HCT116 (cell line): ENCODE results near the gene PNLDC1. TPM values are rescaled to one million over a fixed set of nuclear protein-coding genes. Genes with fewer than 3 reads are reported as not detected.

Experiments
- ATAC-seq: fragments of 200-7000 bp; cut with Tn5 transposase; 2 replicates; pipeline ENCODE4 v1.9.1; 2020; ENCODE audit warnings: mild to moderate bottlenecking, moderate library complexity
- BruUV-seq: library from RNA; stranded (reverse); fragments of 400-500 nt; replicated peaks from 2 replicates; lab custom pipeline; 2021; lab: Mats Ljungman, UMichigan
- CTCF ChIA-PET: fragments of 300-600 bp; sonication (Branson Sonifier 250); formaldehyde crosslinking; loops from one replicate; lab custom pipeline; 2021; ENCODE audit warnings: antibody characterized with exemption; lab: Charles Lee
- POLR2A ChIA-PET: fragments of 300-600, 350-600 bp; sonication (Branson Sonifier 250); formaldehyde crosslinking; loops from one replicate; lab custom pipeline; 2021; ENCODE audit warnings: antibody characterized with exemption; lab: Charles Lee
- RAD21 ChIA-PET, 2 experiments: fragments of 300-600 bp; sonication (Branson Sonifier 250); formaldehyde crosslinking; loops; one replicate each; lab custom pipeline; 2023; ENCODE audit warnings: low total read pairs in 2 of 2; ENCODE audit not compliant: uncharacterized antibody in 2 of 2, unreplicated experiment in 2 of 2, low non-redundant PET in 1 of 2; lab: Charles Lee
- DNase-seq: peaks from one replicate; pipeline ENCODE4 v3.0.0-alpha.2; 2010; ENCODE audit warnings: low read depth, low spot score
- H2AFZ ChIP-seq: fragments of 200-600 bp; shearing (Covaris generic), sonication (generic); 2 replicates; pipeline ENCODE4 v1.6.1; 2017; ENCODE audit warnings: low read depth, mixed run types, mixed read lengths, antibody characterized with exemption, low read length; ENCODE audit not compliant: poor library complexity, severe bottlenecking
- H3K27ac ChIP-seq: 2 replicates; pipeline ENCODE4 v1.5.1; 2012; ENCODE audit warnings: low read depth, low read length
- H3K27me3 ChIP-seq: fragments of 200-600 bp; sonication (generic); 2 replicates; pipeline ENCODE4 v1.6.1; 2016; ENCODE audit warnings: mixed run types, low read length, mixed read lengths; ENCODE audit not compliant: insufficient read depth
- H3K36me3 ChIP-seq, 2 experiments: fragments of 200-500 bp in 1 of 2; fragments of 200-600 bp in 1 of 2; sonication (Bioruptor generic) in 1 of 2; sonication (generic) in 1 of 2; 2 replicates each; pipeline versions ENCODE4 v1.5.1 to v1.6.1; 2014 to 2016; ENCODE audit warnings: low read length in 2 of 2, inconsistent platforms in 1 of 2, mixed read lengths in 1 of 2, mixed run types in 1 of 2; ENCODE audit not compliant: insufficient read depth in 2 of 2, control insufficient read depth in 1 of 2
- H3K4me1 ChIP-seq, 2 experiments: fragments of 200-600 bp in 1 of 2; sonication (generic) in 1 of 2; 2 replicates each; pipeline versions ENCODE4 v1.5.1 to v1.6.1; 2012 to 2017; ENCODE audit warnings: low read length in 2 of 2, inconsistent platforms in 1 of 2, mild to moderate bottlenecking in 1 of 2, mixed read lengths in 1 of 2, mixed run types in 1 of 2, moderate library complexity in 1 of 2; ENCODE audit not compliant: insufficient read depth in 2 of 2, control insufficient read depth in 1 of 2
- H3K4me2 ChIP-seq: fragments of 200-600 bp; sonication (generic); 2 replicates; pipeline ENCODE4 v1.6.1; 2017; ENCODE audit warnings: mixed run types, low read length, mixed read lengths
- H3K4me3 ChIP-seq, 2 experiments: fragments of 200-600 bp in 1 of 2; sonication (generic) in 1 of 2; replicated peaks in 1 of 2; 2 replicates each; pipeline ENCODE4 v1.5.1; 2011 to 2016; ENCODE audit warnings: low read length in 2 of 2, control low read depth in 1 of 2, low read depth in 1 of 2, mild to moderate bottlenecking in 1 of 2, mixed read lengths in 1 of 2, mixed run types in 1 of 2
- H3K79me2 ChIP-seq: fragments of 200-600 bp; sonication (generic); 2 replicates; pipeline ENCODE4 v1.6.1; 2017; ENCODE audit warnings: mild to moderate bottlenecking, mixed run types, low read length, moderate library complexity, mixed read lengths; ENCODE audit not compliant: insufficient read depth
- H3K9ac ChIP-seq: fragments of 200-600 bp; sonication (generic); 2 replicates; pipeline ENCODE4 v1.6.1; 2016; ENCODE audit warnings: low read length, mixed read lengths
- H3K9me2 ChIP-seq: fragments of 200-600 bp; sonication (generic), shearing (Covaris generic); 2 replicates; pipeline ENCODE4 v1.6.1; 2017; ENCODE audit warnings: mixed run types, mild to moderate bottlenecking, moderate library complexity; ENCODE audit not compliant: insufficient read depth
- H3K9me3 ChIP-seq, 2 experiments: fragments of 200-500 bp in 1 of 2; fragments of 200-600 bp in 1 of 2; sonication (Bioruptor generic) in 1 of 2; sonication (generic) in 1 of 2; 2 replicates each; pipeline ENCODE4 v1.6.1; 2014 to 2017; ENCODE audit warnings: low read length in 2 of 2, mixed read lengths in 2 of 2, inconsistent platforms in 1 of 2, low read depth in 1 of 2, mild to moderate bottlenecking in 1 of 2, mixed run types in 1 of 2, moderate library complexity in 1 of 2; ENCODE audit not compliant: control insufficient read depth in 1 of 2, insufficient read depth in 1 of 2
- H4K20me1 ChIP-seq: fragments of 200-600 bp; sonication (generic), shearing (Covaris generic); 2 replicates; pipeline ENCODE4 v1.6.1; 2017; ENCODE audit warnings: mixed run types, mild to moderate bottlenecking, moderate library complexity; ENCODE audit not compliant: insufficient read depth
- CBX3 ChIP-seq: IDR thresholded peaks from 2 replicates; pipeline ENCODE4 v1.6.1; 2012; ENCODE audit warnings: low read depth
- CTCF ChIP-seq, 3 experiments: fragments of 200-600 bp in 1 of 3; sonication (generic) in 1 of 3; IDR thresholded peaks in 2 of 3; conservative IDR thresholded peaks in 1 of 3; 2 replicates each; pipeline ENCODE4 v1.5.1; 2012 to 2017; ENCODE audit warnings: low read depth in 2 of 3, low read length in 2 of 3, antibody characterized with exemption in 1 of 3, borderline replicate concordance in 1 of 3, control low read depth in 1 of 3, mild to moderate bottlenecking in 1 of 3, mixed read lengths in 1 of 3, mixed run types in 1 of 3, moderate library complexity in 1 of 3; ENCODE audit not compliant: insufficient read depth in 1 of 3
- EGR1 ChIP-seq: IDR thresholded peaks from 2 replicates; pipeline ENCODE4 v1.6.1; 2012; ENCODE audit warnings: low read depth
- ELF1 ChIP-seq: IDR thresholded peaks from 2 replicates; pipeline ENCODE4 v1.6.1; 2012; ENCODE audit warnings: low read depth, borderline replicate concordance
- JUND ChIP-seq: IDR thresholded peaks from 2 replicates; pipeline ENCODE4 v1.6.1; 2012
- MAX ChIP-seq: IDR thresholded peaks from 2 replicates; pipeline ENCODE4 v1.6.1; 2012
- RAD21 ChIP-seq: IDR thresholded peaks from 2 replicates; pipeline ENCODE4 v1.6.1; 2012; ENCODE audit warnings: low read depth, mild to moderate bottlenecking
- ZFX ChIP-seq: fragments of 450-650 bp; IDR thresholded peaks from 2 replicates; pipeline ENCODE4 v1.6.1; 2017
- ZNF274 ChIP-seq: fragments of 200-500 bp; sonication (Bioruptor generic); IDR thresholded peaks from 2 replicates; pipeline ENCODE4 v1.6.1; 2014; ENCODE audit warnings: mild to moderate bottlenecking, low read depth, low read length, inconsistent platforms
- intact Hi-C: fragments of 100-400 bp; cut with micrococcal nuclease; formaldehyde crosslinking; loops from 2 replicates; pipeline ENCODE4 v1.10.0; 2022
- total RNA-seq: library from RNA; stranded (reverse); gene quantifications from one replicate; pipeline ENCODE4 v1.2.1, GENCODE V29; 2021; ENCODE audit not compliant: unreplicated experiment

PNLDC1 gene
- total RNA-seq, 1 experiment from 2014 or later, result 0.37 TPM

DNA sequence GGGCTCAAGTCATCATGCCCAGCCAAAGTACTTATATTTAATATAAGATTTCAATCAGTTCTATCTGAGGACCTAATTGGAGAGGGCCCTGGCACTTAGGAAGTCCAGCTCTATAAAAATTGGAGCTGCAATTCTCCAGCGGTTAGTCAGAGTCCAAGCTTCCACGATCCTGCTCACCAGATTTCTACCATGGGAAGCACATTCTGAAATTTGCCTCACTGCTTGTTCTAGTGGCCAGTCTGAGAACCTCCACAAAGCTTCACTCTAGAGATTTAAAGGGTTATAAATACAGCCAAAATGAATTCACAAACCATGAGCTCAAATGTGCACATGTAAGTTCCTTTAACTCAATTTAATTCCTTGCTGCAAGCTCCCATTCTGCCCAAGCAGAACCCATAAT is 33.5 kb downstream of the PNLDC1 start:
- ChIA-PET CTCF (interaction anchor here (1.3 kb wide), 1 partner anchor 19 kb away, joined by 3 read pairs; no protein-coding TSS in a partner anchor), RAD21 (no interaction called here), POLR2A (no interaction called here)
- H3K4me1 ChIP-seq, result peaks cover 0 to 5% of the 10 kb centered on the region in 2 experiments; a peak in 1 of 4 replicates
- H3K9me2 ChIP-seq, result no peaks in the 10 kb centered on the region
- no TSS peak for BruUV-seq
- ATAC-seq (no peak), DNase-seq (no peak)
- no peak overlapping the region for H3K9ac ChIP-seq
- no peaks in the 10 kb centered on the region for H3K27me3 ChIP-seq
- intact Hi-C loops, result no loop called here
- H4K20me1 ChIP-seq, result no peaks in the 10 kb centered on the region
- H3K4me2 ChIP-seq, result no peak overlapping the region
- H2AFZ ChIP-seq, result no peak overlapping the region
- no peaks in the 10 kb centered on the region for H3K79me2 ChIP-seq
- no peak overlapping the region for H3K4me3 ChIP-seq
- no peaks in the 10 kb centered on the region for H3K9me3 ChIP-seq
- H3K27ac ChIP-seq, result no peak overlapping the region
- H3K36me3 ChIP-seq, result no peaks in the 10 kb centered on the region
- no peak for TF ChIP-seq JUND
- TF ChIP-seq CBX3, result no peak
- TF ChIP-seq RAD21, result no peak
- TF ChIP-seq ELF1, result no peak
- TF ChIP-seq ZFX, result no peak
- no peak for TF ChIP-seq ZNF274
- TF ChIP-seq EGR1, result no peak
- TF ChIP-seq MAX, result no peak
- no peak for TF ChIP-seq CTCF (IDR thresholded peaks at IDR 0.05 in 2 of 3, conservative IDR thresholded peaks at IDR 0.05 in 1 of 3; ENCODE audit: borderline replicate concordance in 1 of 3, insufficient read depth in 1 of 3, low read depth in 2 of 3, low read length in 2 of 3)
- TF ChIP-seq, all 23 proteins: peak for 0
